DND-41 (cell line): Measurements from ENCODE around the gene GRAP2.
A peak's percentile ranks its signal among the peaks of the same experiment; 100 is the strongest.

Experiments
- EZH2 ChIP-seq: IDR thresholded peaks from 3 replicates; pipeline ENCODE4 v1.6.1; 2012; ENCODE audit warnings: borderline replicate concordance, low read depth, mild to moderate bottlenecking, moderate library complexity, low read length, inconsistent platforms; ENCODE audit not compliant: severe bottlenecking
- TF ChIP-seq, protein P1 (sequence below): IDR thresholded peaks from 2 replicates; pipeline ENCODE4 v1.5.1; 2012; ENCODE audit warnings: borderline replicate concordance, low read length, moderate library complexity, mild to moderate bottlenecking; ENCODE audit not compliant: poor library complexity, severe bottlenecking; ENCODE audit errors: extremely low read depth

DNA sequence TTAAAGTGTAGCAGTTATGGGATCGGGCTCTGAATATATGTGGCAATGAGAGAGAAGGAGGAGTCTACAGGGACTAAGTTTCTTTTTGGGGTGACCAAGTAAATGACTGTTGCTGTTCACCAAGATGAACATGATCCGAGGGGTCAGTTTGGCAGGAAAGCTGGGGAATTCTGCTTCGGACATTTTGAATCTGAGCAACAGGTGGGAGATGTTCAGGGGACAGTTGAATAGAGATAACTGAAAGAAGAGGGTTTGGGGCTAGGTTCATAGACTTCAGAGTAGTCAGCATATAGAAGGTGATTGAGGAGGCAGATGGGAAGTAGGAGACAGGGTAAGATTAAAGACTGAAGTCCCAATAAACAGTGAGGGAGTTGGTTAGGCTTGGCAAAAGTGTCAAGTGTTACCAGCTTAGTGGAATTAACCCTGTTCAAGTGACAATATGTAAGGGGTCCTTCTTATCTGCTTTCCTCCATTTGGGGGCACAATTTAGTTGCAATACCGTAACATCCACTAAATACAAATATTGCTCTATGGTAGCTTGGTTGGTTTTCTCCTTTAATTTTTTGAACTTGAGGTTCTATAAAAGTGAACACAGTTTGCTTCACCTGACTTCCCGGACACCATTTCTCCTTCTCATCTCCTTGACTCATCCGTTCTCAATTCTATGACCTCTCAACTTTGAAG lies 4.4 kb upstream of the GRAP2 start:
- TF ChIP-seq EZH2, result no peak
- TF ChIP-seq, protein P1, sequence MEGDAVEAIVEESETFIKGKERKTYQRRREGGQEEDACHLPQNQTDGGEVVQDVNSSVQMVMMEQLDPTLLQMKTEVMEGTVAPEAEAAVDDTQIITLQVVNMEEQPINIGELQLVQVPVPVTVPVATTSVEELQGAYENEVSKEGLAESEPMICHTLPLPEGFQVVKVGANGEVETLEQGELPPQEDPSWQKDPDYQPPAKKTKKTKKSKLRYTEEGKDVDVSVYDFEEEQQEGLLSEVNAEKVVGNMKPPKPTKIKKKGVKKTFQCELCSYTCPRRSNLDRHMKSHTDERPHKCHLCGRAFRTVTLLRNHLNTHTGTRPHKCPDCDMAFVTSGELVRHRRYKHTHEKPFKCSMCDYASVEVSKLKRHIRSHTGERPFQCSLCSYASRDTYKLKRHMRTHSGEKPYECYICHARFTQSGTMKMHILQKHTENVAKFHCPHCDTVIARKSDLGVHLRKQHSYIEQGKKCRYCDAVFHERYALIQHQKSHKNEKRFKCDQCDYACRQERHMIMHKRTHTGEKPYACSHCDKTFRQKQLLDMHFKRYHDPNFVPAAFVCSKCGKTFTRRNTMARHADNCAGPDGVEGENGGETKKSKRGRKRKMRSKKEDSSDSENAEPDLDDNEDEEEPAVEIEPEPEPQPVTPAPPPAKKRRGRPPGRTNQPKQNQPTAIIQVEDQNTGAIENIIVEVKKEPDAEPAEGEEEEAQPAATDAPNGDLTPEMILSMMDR, result peak; percentile 51
